Colonic mucosa (tissue), 4 donors: ENCODE measurements around the gene MAFB. TPM values are rescaled to one million over a fixed set of nuclear protein-coding genes. Genes with fewer than 3 reads are reported as not detected.

Experiments
- DNase-seq: peaks from one replicate; pipeline ENCODE4 v3.0.0-alpha.2; 2020
- H3K27ac ChIP-seq: fragments of 200-600 bp; one replicate; pipeline ENCODE4 v1.8.0; 2021
- H3K27me3 ChIP-seq: fragments of 200-600 bp; one replicate; pipeline ENCODE4 v1.8.0; 2021
- H3K36me3 ChIP-seq: fragments of 200-600 bp; one replicate; pipeline ENCODE4 v1.8.0; 2021
- H3K4me1 ChIP-seq: fragments of 200-600 bp; one replicate; pipeline ENCODE4 v1.8.0; 2021; ENCODE audit warnings: mild to moderate bottlenecking
- H3K4me3 ChIP-seq: fragments of 200-600 bp; one replicate; pipeline ENCODE4 v1.8.0; 2021
- H3K9ac ChIP-seq, 2 donors: one replicate each; pipeline ENCODE4 v1.7.0; 2013; ENCODE audit warnings: control low read depth in 2 of 2, low read depth in 2 of 2, low read length in 2 of 2
- H3K9me3 ChIP-seq: fragments of 200-600 bp; one replicate; pipeline ENCODE4 v1.8.0; 2021
- intact Hi-C: fragments of 100-400 bp; cut with DNase I; formaldehyde crosslinking; loops from one replicate; pipeline ENCODE4 v1.14.1; 2022
- total RNA-seq, 2 donors: library from RNA; stranded (reverse); fragmentation: NEBNext Ultra II Directional in 1 of 2; extraction: Animal tissue kit (Norgen Biotek cat#: 25700) in 1 of 2; gene quantifications; one replicate each; pipeline ENCODE4 v1.2.1, GENCODE V29; 2021
- TF ChIP-seq, protein P1 (sequence below): fragments of 200-600 bp; IDR thresholded peaks from one replicate; pipeline ENCODE4 v1.8.0; 2022; ENCODE audit warnings: antibody characterized with exemption, mild to moderate bottlenecking
- donor health status: healthy.
- donor health status: DM: no; HTN: no; CAD: no.
- donor health status: DM: no; HTN: no; CAD: no.

The MAFB gene
- total RNA-seq, 2 donors from 2014 or later: 2.8 to 11.2 TPM

DNA sequence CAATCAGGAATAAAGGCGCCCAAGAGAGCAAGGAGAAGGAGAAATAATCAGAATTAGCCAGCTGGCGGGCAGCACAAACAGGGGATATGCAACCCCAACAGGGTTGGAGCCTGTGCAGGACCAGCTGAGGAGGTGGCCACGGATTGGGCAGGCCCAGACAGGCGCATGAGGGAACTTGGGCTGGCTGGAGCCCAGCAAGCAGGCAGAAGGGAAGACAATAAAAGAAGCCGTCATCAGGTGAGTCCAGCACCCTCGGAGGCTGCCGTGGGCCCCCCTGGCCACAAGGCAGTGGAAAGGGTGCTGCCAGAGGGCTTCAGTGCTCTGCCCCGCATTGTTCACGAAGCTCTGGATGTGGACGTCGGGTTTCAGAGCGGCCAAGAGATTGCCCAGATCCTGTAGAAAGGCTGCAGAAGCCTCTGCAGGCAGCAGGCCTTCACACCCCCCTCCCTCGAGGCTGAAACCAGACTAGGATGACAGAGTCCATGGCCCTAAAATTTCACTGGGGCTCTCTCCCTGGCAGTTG lies 28.4 kb upstream of the MAFB start:
- intact Hi-C loops: no loop called here
- no peak for DNase-seq
- Histone ChIP-seq H3K36me3 (no peaks in the 10 kb centered on the region), H3K4me1 (no peaks in the 10 kb centered on the region), H3K9me3 (no peaks in the 10 kb centered on the region), H3K27ac (no peak overlapping the region), H3K27me3 (no peaks in the 10 kb centered on the region), H3K9ac (no peak overlapping the region), H3K4me3 (no peak overlapping the region)
- TF ChIP-seq, protein P1, sequence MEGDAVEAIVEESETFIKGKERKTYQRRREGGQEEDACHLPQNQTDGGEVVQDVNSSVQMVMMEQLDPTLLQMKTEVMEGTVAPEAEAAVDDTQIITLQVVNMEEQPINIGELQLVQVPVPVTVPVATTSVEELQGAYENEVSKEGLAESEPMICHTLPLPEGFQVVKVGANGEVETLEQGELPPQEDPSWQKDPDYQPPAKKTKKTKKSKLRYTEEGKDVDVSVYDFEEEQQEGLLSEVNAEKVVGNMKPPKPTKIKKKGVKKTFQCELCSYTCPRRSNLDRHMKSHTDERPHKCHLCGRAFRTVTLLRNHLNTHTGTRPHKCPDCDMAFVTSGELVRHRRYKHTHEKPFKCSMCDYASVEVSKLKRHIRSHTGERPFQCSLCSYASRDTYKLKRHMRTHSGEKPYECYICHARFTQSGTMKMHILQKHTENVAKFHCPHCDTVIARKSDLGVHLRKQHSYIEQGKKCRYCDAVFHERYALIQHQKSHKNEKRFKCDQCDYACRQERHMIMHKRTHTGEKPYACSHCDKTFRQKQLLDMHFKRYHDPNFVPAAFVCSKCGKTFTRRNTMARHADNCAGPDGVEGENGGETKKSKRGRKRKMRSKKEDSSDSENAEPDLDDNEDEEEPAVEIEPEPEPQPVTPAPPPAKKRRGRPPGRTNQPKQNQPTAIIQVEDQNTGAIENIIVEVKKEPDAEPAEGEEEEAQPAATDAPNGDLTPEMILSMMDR: no peak

DNA sequence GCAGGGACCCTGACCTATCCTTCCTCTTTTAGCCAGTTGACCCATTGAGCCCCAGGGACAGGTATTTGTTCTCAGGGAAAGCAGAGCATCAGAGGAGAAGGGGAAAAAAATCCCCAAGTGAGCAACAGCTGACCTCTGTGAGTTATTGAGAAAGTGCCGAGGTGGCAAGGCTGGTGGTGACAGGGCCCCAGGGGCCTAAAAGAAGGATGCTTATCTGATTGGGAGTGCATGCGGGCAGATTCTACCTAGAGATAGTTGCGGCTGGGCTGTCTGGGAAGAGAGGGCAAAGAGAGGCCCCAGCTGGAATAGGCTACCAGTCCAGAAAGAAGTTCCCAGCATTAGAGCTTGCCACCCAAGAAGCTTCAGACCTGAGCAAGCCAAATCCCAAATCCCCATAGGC lies 26.5 kb upstream of the MAFB start:
- intact Hi-C loops: no loop called here
- Histone ChIP-seq H3K27me3 (no peaks in the 10 kb centered on the region), H3K4me3 (no peak overlapping the region), H3K9ac (no peak overlapping the region), H3K4me1 (no peaks in the 10 kb centered on the region), H3K9me3 (no peaks in the 10 kb centered on the region), H3K36me3 (no peaks in the 10 kb centered on the region), H3K27ac (no peak overlapping the region)
- TF ChIP-seq, protein P1: no peak
- DNase-seq: no peak

DNA sequence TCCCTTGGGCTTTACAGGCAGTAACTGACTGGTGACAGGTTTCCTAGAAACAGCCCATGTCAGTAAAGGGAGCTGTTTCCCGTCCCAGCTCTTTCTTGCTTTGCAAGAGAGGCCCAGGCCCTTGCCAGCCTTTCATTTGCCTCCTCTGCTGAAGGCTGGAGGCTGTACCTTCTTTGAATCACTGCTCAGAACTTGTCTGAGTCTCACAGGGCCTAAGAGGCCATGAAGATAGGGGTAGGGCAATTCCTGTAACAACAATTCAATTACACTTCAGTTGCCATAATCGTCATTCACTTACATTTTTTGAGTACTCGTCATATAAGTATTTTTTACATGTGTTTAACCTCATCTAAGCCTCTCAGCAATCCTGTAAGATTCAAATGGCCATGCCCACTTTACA lies 25.9 kb upstream of the MAFB start:
- DNase-seq: no peak
- TF ChIP-seq, protein P1: no peak
- no peaks in the 10 kb centered on the region for H3K4me1 ChIP-seq
- no peak overlapping the region for H3K9ac ChIP-seq
- H3K9me3 ChIP-seq: no peaks in the 10 kb centered on the region
- H3K4me3 ChIP-seq: no peak overlapping the region
- H3K27ac ChIP-seq: no peak overlapping the region
- no peaks in the 10 kb centered on the region for H3K27me3 ChIP-seq
- intact Hi-C loops: no loop called here
- no peaks in the 10 kb centered on the region for H3K36me3 ChIP-seq

DNA sequence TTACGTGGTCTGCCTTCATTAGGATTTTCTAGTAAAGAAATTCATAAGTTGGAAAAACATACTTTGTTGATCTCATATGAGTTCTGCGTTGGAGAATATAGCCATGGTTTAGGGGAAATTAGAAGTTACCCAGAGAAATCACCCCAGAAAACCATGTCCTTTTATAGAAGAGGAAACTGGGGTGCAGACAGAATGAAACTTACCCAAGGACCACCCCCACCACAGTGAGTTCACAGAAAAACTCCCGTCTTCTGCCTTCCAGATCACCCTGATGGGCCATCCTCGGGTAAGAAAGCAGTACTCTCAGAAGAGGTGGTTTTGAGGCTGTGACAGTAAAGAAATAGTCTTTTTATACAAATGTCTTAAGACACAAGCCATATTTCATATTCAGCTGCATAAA lies 25.1 kb upstream of the MAFB start:
- Histone ChIP-seq H3K36me3 (no peaks in the 10 kb centered on the region), H3K4me3 (no peak overlapping the region), H3K27ac (no peak overlapping the region), H3K4me1 (no peaks in the 10 kb centered on the region), H3K9ac (no peak overlapping the region), H3K27me3 (no peaks in the 10 kb centered on the region), H3K9me3 (no peaks in the 10 kb centered on the region)
- DNase-seq: no peak
- TF ChIP-seq, protein P1: no peak
- intact Hi-C loops: no loop called here

DNA sequence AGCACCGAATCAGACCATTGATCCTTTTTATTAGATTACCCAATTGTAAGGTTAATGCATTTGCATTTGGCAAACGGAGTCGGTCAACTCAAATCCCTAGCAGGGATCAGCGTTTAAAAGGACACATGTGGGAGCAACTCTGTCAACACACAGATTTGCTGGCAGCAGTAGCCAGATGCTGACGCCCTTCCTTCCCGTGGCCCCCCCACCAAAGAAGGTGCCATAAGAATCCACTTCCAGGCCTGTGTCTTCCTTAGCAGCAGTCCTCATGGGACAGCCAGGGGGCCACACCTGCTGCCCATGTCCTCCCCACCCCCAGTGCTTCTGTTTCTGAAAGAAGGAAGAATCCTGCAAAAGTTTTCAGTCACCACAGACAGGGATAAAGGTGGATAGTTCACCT lies 24.5 kb upstream of the MAFB start:
- intact Hi-C loops: no loop called here
- H3K27ac ChIP-seq: no peak overlapping the region
- TF ChIP-seq, protein P1: no peak
- H3K4me1 ChIP-seq: no peaks in the 10 kb centered on the region
- H3K27me3 ChIP-seq: no peaks in the 10 kb centered on the region
- H3K9ac ChIP-seq: no peak overlapping the region
- no peaks in the 10 kb centered on the region for H3K9me3 ChIP-seq
- no peak overlapping the region for H3K4me3 ChIP-seq
- no peaks in the 10 kb centered on the region for H3K36me3 ChIP-seq
- no peak for DNase-seq
